ENCODE data around the gene TBC1D16. TPM values are rescaled to one million over a fixed set of nuclear protein-coding genes. Genes with fewer than 3 reads are reported as not detected.

The TBC1D16 gene
- total and polyA plus RNA-seq, 4 donors: 7.3 to 48.5 (median 16.5) TPM

DNA sequence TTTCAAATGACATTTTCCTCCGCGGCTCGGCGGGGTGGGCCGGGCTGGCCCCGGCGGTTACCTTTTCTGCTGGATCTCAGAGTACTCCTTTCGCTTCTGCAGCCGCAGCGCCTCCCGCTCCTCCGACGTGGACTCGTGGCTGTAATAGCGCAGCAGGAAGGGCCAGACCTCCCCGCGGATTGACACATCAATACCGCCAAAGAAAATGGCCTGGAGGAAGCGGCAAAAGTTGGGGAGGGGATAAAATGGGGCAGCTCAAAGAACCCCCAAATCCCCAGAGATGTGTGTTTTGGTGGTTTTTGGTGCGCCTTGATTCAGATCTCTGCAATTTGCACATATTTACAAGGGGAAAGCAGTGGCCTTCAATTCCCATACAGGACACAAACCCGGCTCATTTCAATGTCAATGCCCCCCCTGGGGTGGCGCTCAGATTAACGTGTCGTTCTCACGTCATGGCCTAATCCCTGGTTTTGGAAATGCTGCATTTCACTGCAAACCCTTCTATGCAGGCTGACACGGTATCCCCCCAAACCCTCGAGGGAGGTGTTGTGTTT, 85.9 kb downstream of the TBC1D16 start:
- Histone ChIP-seq H3K36me3 (ENCODE audit: control insufficient read depth in 4 of 4, insufficient read depth in 4 of 4, low read length in 4 of 4) (peaks cover 0 to 24% (median 13%) of the 10 kb centered on the region in 4 donors), H3K27ac (ENCODE audit: low read depth in 1 of 2, low read length in 1 of 2) (no peak overlapping the region), H3K4me3 (no peak overlapping the region), H3K27me3 (ENCODE audit: control insufficient read depth in 3 of 3, insufficient read depth in 3 of 3, low read length in 2 of 3) (no peaks in the 10 kb centered on the region), H3K9ac (ENCODE audit: insufficient read depth in 1 of 2, low read length in 2 of 2) (no peak overlapping the region), H3K4me1 (ENCODE audit: control insufficient read depth in 5 of 5, insufficient read depth in 5 of 5, low read length in 5 of 5) (peaks cover 0 to 38% (median 8%) of the 10 kb centered on the region in 5 donors), H3K9me3 (ENCODE audit: control insufficient read depth in 4 of 4, insufficient read depth in 3 of 4, low read length in 3 of 4) (no peaks in the 10 kb centered on the region)
- TF ChIP-seq, protein P1, sequence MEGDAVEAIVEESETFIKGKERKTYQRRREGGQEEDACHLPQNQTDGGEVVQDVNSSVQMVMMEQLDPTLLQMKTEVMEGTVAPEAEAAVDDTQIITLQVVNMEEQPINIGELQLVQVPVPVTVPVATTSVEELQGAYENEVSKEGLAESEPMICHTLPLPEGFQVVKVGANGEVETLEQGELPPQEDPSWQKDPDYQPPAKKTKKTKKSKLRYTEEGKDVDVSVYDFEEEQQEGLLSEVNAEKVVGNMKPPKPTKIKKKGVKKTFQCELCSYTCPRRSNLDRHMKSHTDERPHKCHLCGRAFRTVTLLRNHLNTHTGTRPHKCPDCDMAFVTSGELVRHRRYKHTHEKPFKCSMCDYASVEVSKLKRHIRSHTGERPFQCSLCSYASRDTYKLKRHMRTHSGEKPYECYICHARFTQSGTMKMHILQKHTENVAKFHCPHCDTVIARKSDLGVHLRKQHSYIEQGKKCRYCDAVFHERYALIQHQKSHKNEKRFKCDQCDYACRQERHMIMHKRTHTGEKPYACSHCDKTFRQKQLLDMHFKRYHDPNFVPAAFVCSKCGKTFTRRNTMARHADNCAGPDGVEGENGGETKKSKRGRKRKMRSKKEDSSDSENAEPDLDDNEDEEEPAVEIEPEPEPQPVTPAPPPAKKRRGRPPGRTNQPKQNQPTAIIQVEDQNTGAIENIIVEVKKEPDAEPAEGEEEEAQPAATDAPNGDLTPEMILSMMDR (IDR thresholded peaks at IDR 0.05; ENCODE audit: control extremely low read depth, extremely low read depth): no peak
- 92 to 95% methylated on average over 27 of the region's 27 CpGs for WGBS, 2 donors
- DNase-seq (no peak), ATAC-seq (ENCODE audit: insufficient read depth, low FRiP score) (no peak)

DNA sequence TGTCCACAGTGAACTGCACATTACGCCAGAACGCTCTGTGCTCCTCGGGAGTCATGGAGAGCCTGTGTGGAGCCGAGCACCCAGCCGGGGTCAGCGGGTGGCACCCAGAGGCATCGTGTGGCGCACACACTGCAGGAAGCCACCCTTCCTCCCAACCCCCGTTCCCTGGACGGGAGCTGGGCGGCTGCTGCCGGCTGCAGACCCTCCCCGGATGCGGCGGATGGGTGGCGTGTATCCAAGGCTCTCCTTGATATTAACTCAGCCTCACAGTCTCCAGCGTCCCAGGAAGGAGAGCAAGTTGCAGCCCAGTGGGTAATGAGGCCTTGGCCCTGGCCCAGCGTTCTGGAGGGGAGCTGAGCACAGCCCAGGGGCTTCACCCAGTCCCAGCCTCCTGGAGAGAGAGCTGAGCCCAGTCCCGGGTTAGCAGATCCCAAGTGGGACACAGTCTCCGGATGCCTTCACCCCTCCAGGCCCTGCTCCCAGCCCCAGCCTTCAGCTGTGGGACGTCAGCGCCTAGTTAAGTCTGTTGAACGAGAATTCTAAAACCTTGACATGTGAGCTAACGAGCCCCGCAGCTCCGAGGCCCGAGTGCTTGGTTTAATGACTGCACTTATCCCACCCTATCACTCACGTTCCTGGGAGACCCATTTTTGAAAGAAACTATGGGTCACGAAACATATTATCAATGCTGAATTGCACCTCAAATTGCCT, 86.6 kb downstream of the TBC1D16 start:
- DNase-seq (peak in 2 of 3 donors; percentile 13 to 15), ATAC-seq (ENCODE audit: insufficient read depth, low FRiP score) (no peak)
- H3K27me3 ChIP-seq (ENCODE audit: control insufficient read depth in 3 of 3, insufficient read depth in 3 of 3, low read length in 2 of 3): no peaks in the 10 kb centered on the region
- no peak overlapping the region for H3K27ac ChIP-seq (ENCODE audit: low read depth in 1 of 2, low read length in 1 of 2)
- 92% methylated on average over 29 of the region's 29 CpGs for WGBS, 2 donors
- peaks cover 0 to 30% (median 16%) of the 10 kb centered on the region in 4 donors for H3K36me3 ChIP-seq (ENCODE audit: control insufficient read depth in 4 of 4, insufficient read depth in 4 of 4, low read length in 4 of 4)
- H3K4me1 ChIP-seq (ENCODE audit: control insufficient read depth in 5 of 5, insufficient read depth in 5 of 5, low read length in 5 of 5): peaks cover 0 to 38% (median 8%) of the 10 kb centered on the region in 5 donors
- H3K9me3 ChIP-seq (ENCODE audit: control insufficient read depth in 4 of 4, insufficient read depth in 3 of 4, low read length in 3 of 4): no peaks in the 10 kb centered on the region
- H3K9ac ChIP-seq (ENCODE audit: insufficient read depth in 1 of 2, low read length in 2 of 2): no peak overlapping the region
- TF ChIP-seq, protein P1 (IDR thresholded peaks at IDR 0.05; ENCODE audit: control extremely low read depth, extremely low read depth): no peak
- H3K4me3 ChIP-seq: no peak overlapping the region

DNA sequence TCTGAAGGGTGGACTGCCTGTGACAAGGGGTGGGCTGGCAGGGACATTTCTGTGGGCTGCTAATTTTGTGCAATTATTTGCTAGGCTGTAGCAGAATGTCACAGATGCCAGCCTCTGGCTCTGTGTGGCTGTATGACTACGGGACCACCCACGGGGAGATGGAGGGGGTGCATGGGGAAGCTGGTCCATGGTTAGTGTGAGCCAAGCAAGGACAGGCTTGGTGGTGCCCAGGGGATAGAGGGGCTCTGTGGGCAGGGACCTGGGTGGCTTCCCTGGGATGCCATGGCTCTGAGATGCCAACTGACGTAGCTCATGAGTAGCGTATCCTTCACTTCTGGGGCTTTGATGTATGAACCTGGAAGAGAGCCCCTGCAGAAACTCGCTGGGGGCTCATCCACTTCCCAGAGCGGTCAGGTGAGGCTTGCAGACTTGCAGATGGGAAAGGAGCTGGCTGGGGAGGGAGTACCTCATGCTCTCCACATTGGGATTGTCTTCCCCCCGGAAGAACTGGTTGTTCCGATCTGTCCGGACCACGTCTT, 87.2 kb downstream of the TBC1D16 start:
- WGBS, 2 donors: 93 to 94% methylated on average over 10 of the region's 10 CpGs
- no peaks in the 10 kb centered on the region for H3K27me3 ChIP-seq (ENCODE audit: control insufficient read depth in 3 of 3, insufficient read depth in 3 of 3, low read length in 2 of 3)
- no peak overlapping the region for H3K27ac ChIP-seq (ENCODE audit: low read depth in 1 of 2, low read length in 1 of 2)
- H3K4me1 ChIP-seq (ENCODE audit: control insufficient read depth in 5 of 5, insufficient read depth in 5 of 5, low read length in 5 of 5): peaks cover 0 to 38% (median 8%) of the 10 kb centered on the region in 5 donors
- no peak overlapping the region for H3K4me3 ChIP-seq
- H3K9ac ChIP-seq (ENCODE audit: insufficient read depth in 1 of 2, low read length in 2 of 2): no peak overlapping the region
- TF ChIP-seq, protein P1 (IDR thresholded peaks at IDR 0.05; ENCODE audit: control extremely low read depth, extremely low read depth): no peak
- H3K9me3 ChIP-seq (ENCODE audit: control insufficient read depth in 4 of 4, insufficient read depth in 3 of 4, low read length in 3 of 4): no peaks in the 10 kb centered on the region
- DNase-seq (no peak), ATAC-seq (ENCODE audit: insufficient read depth, low FRiP score) (no peak)
- peaks cover 0 to 33% (median 20%) of the 10 kb centered on the region in 4 donors for H3K36me3 ChIP-seq (ENCODE audit: control insufficient read depth in 4 of 4, insufficient read depth in 4 of 4, low read length in 4 of 4)

Data from lung (tissue), 12 donors.